Thoracic aorta (tissue), 2 donors: ENCODE data around the gene SYNE1. TPM values are rescaled to one million over a fixed set of nuclear protein-coding genes. Genes with fewer than 3 reads are reported as not detected.

ENCODE experiments used
- ATAC-seq: fragments of 150-250 bp; one replicate; pipeline ENCODE4 v1.8.0; 2017; ENCODE audit warnings: low read depth; ENCODE audit not compliant: insufficient number of reproducible peaks, low FRiP score
- DNase-seq: peaks from one replicate; pipeline ENCODE4 v3.0.0-alpha.2; 2020; ENCODE audit warnings: low spot score
- H3K27ac ChIP-seq, 2 donors: fragments of 200-600 bp; sonication (generic); 1 replicate in 1 of 2; 2 replicates in 1 of 2; pipeline ENCODE4 v1.5.1; 2016; ENCODE audit warnings: mild to moderate bottlenecking in 2 of 2, moderate library complexity in 2 of 2
- H3K27me3 ChIP-seq: fragments of 200-600 bp; sonication (generic); replicated peaks from 2 replicates; pipeline ENCODE4 v1.6.0; 2016; ENCODE audit warnings: mild to moderate bottlenecking; ENCODE audit not compliant: insufficient read depth
- H3K36me3 ChIP-seq: fragments of 200-600 bp; sonication (generic); one replicate; pipeline ENCODE4 v1.5.1; 2016
- H3K4me1 ChIP-seq, 2 donors: fragments of 200-600 bp; sonication (generic); 1 replicate in 1 of 2; 2 replicates in 1 of 2; pipeline versions ENCODE4 v1.5.1 to v1.6.0; 2016; ENCODE audit warnings: low read depth in 2 of 2, mild to moderate bottlenecking in 1 of 2; ENCODE audit not compliant: control insufficient read depth in 1 of 2
- H3K4me3 ChIP-seq: fragments of 200-600 bp; sonication (generic); 2 replicates; pipeline ENCODE4 v1.5.1; 2016; ENCODE audit warnings: mild to moderate bottlenecking
- H3K9me3 ChIP-seq: fragments of 200-600 bp; sonication (generic); 2 replicates; pipeline ENCODE4 v1.5.1; 2016
- CTCF ChIP-seq: fragments of 200-600 bp; sonication (generic); IDR thresholded peaks from one replicate; pipeline ENCODE4 v1.5.1; 2019; ENCODE audit warnings: antibody characterized with exemption
- total RNA-seq, 2 donors: library from RNA; depleted of rRNA; stranded (reverse); fragments of >200 nt; gene quantifications; one replicate each; pipeline versions ENCODE4 v1.1.0 to v1.2.3, GENCODE V29; 2016

Gene SYNE1
- total RNA-seq, 2 donors from 2014 or later, result 462 to 552 TPM

- H3K27ac ChIP-seq, result peak overlapping the region; percentile 18 to 49
- DNase-seq (no peak), ATAC-seq (no peak)
- H3K4me3 ChIP-seq, result no peak overlapping the region
- H3K9me3 ChIP-seq, result no peaks in the 10 kb centered on the region
- peaks cover 13% of the 10 kb centered on the region for H3K36me3 ChIP-seq
- H3K4me1 ChIP-seq, result peaks cover 24 to 40% of the 10 kb centered on the region in 2 donors
- H3K27me3 ChIP-seq, result no peaks in the 10 kb centered on the region
- no peak for TF ChIP-seq CTCF
Observed at GRCh38 chr6:152298848-152299735, 338.1 kb downstream of the SYNE1 start.

- Histone ChIP-seq H3K9me3 (no peaks in the 10 kb centered on the region), H3K4me1 (peaks cover 24 to 40% of the 10 kb centered on the region in 2 donors), H3K36me3 (peaks cover 21% of the 10 kb centered on the region), H3K27me3 (no peaks in the 10 kb centered on the region), H3K27ac (peak overlapping the region in 1 of 2 donors; percentile 49), H3K4me3 (no peak overlapping the region)
- DNase-seq, result no peak
- no peak for ATAC-seq
- no peak for TF ChIP-seq CTCF
Observed at GRCh38 chr6:152298055-152298647, 339.0 kb downstream of the SYNE1 start.

- peaks cover 24 to 34% of the 10 kb centered on the region in 2 donors for H3K4me1 ChIP-seq
- DNase-seq (no peak), ATAC-seq (no peak)
- H3K4me3 ChIP-seq, result no peak overlapping the region
- H3K9me3 ChIP-seq, result no peaks in the 10 kb centered on the region
- H3K36me3 ChIP-seq, result peaks cover 34% of the 10 kb centered on the region
- no peak for TF ChIP-seq CTCF
- no peaks in the 10 kb centered on the region for H3K27me3 ChIP-seq
- H3K27ac ChIP-seq, result peak overlapping the region; percentile 11 to 37
Observed at GRCh38 chr6:152296648-152297376, 340.4 kb downstream of the SYNE1 start.

GRCh38 chr6:152295920-152296319 lies 341.2 kb downstream of the SYNE1 start:
- no peak for ATAC-seq

More at GRCh38 chr6:152295920-152296319, 341.2 kb downstream of the SYNE1 start:
- DNase-seq, result no peak
- Histone ChIP-seq H3K27ac (peak overlapping the region in 1 of 2 donors; percentile 20), H3K9me3 (no peaks in the 10 kb centered on the region), H3K36me3 (peaks cover 39% of the 10 kb centered on the region), H3K4me3 (no peak overlapping the region), H3K27me3 (no peaks in the 10 kb centered on the region), H3K4me1 (peaks cover 24 to 30% of the 10 kb centered on the region in 2 donors)
- no peak for TF ChIP-seq CTCF
